ENCODE measurements around the gene STAT4. TPM values are rescaled to one million over a fixed set of nuclear protein-coding genes. Genes with fewer than 3 reads are reported as not detected.

STAT4 gene
- total RNA-seq, 1 donor from 2014 or later, result 3.0 TPM

DNA sequence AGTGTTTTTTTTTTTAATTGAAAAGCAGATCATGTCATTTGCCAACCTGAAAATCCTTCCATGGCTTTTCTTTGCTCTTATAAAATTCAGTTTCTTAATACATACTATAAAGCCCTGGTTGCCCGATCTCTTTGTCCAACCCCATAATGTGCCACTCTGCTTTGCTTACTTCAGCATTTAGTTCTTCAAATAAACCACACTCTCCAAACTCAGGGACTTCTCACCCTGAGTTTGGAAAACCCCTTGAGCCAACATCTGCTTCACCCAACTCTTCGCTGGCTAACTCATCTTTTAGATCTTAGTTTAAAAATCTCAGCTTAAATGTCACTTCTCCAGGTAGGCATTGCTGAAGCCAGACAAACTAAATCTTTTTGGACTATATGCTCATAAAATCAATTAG lies 135.6 kb downstream of the STAT4 start:
- no peak for DNase-seq (ENCODE audit: low read depth)

DNA sequence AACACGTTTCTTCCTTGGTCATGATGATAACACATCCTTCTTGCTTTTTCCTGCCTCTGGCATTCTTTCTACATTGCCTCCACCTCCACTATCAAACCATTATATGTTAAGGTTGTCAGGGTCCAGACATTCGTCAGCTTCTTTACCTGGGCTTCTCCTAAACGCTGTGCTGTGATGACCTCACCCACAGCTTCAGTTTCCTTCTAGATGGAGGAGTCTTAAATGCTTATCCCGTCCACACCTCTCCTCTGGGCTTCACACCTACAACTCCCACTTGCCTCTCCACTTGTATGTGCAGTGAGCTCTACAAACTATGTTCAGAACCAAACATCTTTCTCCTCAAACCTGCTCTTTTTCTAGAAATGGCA lies 136.2 kb downstream of the STAT4 start:
- DNase-seq (ENCODE audit: low read depth), result no peak

DNA sequence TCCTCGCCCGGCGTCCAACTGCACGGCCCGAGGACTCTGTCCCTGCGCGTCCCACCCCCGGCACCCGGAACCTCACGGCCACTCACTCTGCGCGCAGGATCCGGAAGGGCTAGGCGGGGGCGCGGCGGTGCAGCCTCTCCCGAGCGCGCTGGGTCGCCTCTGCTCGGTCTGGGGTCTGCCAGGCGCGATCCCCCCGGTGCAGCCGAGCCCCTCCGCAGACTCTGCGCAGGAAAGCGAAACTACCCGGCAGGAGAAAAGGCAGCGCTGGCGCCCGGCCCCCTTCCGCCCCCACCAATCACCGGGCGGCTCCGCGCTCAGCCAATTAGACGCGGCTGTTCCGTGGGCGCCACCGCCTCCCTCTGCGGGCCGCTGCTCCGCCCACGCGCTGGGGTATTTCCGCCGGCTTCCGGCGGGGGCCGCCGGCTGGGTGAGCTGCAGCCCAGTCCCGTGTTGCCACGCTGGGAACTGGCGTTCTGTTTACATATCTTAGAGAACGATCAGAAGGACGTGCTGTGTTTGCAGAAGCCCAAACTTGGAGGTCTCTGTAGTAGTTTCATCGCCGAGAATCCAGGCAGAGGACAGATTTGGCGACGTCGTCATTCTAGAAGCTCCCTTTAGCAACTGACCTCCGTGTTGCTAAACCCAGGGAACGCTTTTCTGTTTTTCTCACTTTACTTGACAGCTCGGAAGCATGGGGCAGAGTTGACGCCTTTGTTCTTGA lies 136.7 kb downstream of the STAT4 start, which contains the start of gene STAT1:
Gene STAT1, minus strand, starts transcription at position 240 of the 721 bp plus-strand sequence. CDS start 4,168 bp downstream, outside the sequence.
- peak; percentile 72 for DNase-seq (ENCODE audit: low read depth)

- DNase-seq (ENCODE audit: low read depth), result no peak
Observed at GRCh38 chr2:191013682-191013931, 137.2 kb downstream of the STAT4 start.

- peak; percentile 44 for DNase-seq (ENCODE audit: low read depth)
Observed at GRCh38 chr2:191012845-191013681, 137.7 kb downstream of the STAT4 start.

DNA sequence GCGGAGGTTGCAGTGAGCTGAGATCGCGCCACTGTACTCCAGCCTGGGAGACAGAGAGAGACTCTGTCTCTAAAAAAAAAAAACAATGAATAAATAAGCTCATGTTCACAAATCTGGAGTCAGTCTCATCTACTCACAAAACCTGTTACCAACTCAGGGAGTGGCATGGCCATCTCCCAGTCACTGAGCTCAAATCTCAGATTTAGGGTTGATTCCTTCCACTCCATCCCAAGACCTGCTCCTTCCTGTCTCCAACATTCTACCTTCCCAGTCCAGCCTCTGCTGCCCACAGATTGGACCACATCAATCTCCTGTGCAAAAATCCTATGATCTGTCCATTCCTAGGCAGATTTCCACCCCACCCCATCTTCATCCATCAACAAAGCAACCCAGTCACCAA lies 138.4 kb downstream of the STAT4 start:
- no peak for DNase-seq (ENCODE audit: low read depth)

- no peak for DNase-seq (ENCODE audit: low read depth)
Observed at GRCh38 chr2:191010887-191011885, 139.6 kb downstream of the STAT4 start.

DNA sequence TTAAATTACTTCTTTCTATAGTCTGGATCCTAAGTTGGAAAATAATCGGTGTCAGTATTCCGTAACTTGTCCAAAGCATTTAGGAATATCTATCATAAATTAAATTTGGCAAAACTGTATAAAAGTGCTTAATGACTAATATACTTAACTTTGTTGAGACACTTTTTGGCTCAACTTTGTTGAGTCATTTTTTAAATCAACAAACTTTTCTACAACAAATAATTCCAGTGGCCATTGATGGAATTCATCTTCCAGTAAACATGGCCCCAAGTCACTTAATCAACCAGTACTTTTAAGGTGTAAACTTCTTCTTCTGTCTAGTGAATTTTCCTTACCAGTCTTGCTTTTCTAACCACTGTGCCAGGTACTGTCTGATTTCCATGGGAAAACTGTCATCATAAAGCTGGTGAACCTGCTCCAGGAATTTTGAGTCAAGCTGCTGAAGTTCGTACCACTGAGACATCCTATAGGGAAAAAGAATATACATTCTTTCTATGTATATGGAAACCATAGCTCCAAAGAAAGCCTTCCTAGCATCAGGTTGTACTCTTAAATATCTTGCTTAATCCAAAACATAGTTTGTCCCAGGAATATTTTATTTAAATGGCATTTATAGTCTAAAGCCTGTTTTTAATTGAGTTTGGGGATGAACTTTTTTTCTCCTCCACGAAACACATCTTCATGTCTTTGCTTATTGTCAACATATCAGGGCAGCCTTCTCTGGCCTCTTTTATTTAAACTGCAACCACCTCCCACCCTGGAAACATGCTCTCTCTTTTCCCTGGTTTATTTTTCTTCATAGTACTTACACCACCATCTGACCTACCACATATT lies 141.0 kb downstream of the STAT4 start:
- DNase-seq (ENCODE audit: low read depth), result peak; percentile 30

- no peak for DNase-seq (ENCODE audit: low read depth)
Observed at GRCh38 chr2:191008286-191008685, 142.5 kb downstream of the STAT4 start.

GRCh38 chr2:191006997-191007783 lies 143.6 kb downstream of the STAT4 start:
- no peak for DNase-seq (ENCODE audit: low read depth)

- no peak for DNase-seq (ENCODE audit: low read depth)
Observed at GRCh38 chr2:191006297-191006696, 144.5 kb downstream of the STAT4 start.

GRCh38 chr2:191003405-191004309 lies 147.1 kb downstream of the STAT4 start:
- DNase-seq (ENCODE audit: low read depth), result no peak

DNA sequence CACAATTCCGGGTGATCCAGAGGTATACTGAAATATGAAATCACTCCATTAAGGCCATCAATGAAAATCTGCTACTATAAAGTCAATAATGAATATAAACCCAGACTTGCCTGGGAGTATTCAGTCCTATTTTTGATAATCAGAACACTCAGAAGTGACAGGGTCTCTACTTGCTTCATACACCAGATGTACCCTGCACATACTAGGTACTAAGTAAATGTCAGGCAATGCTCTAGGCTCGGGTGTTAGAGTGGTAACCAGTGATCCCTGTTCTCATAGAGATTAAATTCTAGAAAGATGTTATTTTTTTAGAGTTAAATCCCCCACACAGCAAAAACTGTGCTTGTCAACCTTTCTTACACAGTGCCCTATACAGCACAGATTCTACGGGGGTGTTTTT lies 149.2 kb downstream of the STAT4 start:
- DNase-seq (ENCODE audit: low read depth), result no peak

DNA sequence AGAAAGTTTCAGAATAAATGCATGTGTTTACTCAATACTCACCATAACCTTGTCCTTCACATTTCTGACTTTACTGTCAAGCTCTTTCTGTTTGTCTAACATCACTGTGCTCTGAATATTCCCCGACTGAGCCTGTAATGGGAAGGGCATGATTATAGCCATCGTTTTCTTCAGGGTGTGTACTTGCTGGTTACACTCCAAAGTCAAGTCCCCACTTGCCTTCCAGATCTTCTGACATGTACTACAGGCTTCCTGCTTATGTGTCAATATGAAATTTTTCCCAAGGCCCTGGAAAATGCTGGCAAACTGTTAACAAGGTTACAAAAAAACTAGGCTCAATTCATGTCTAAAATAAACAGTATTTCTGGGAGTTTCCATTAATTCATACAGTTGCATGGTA lies 149.8 kb downstream of the STAT4 start:
- no peak for DNase-seq (ENCODE audit: low read depth)

- no peak for DNase-seq (ENCODE audit: low read depth)
Observed at GRCh38 chr2:190999949-191000665, 150.7 kb downstream of the STAT4 start.

- DNase-seq (ENCODE audit: low read depth), result no peak
Observed at GRCh38 chr2:190999058-190999457, 151.7 kb downstream of the STAT4 start.

GRCh38 chr2:190997526-190998113 lies 153.2 kb downstream of the STAT4 start:
- no peak for DNase-seq (ENCODE audit: low read depth)

DNA sequence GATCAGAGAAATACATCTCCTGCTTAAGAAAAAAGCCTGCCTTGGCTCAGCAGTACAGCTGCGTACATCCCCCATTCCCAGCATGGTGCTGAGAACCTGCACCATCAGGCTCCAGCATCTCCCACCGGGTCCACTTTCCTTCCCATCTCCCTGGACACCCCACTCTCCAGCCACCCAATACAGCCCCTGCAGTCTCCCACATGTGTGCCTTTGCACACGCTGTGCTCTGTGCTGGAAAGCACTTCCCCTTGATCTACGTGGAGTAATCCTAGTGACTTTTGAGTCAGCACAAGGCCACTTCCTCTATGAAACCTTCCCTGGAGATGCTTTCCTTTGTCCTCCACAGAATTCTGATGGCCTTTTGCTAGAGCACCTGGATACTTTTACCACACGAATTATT lies 153.8 kb downstream of the STAT4 start:
- no peak for DNase-seq (ENCODE audit: low read depth)
